ENCODE data around the gene AGBL4.

AGBL4 gene

GRCh38 chr1:48969971-48970370 lies 1053.8 kb downstream of the AGBL4 start:
- TF ChIP-seq CTCF (IDR thresholded peaks at IDR 0.05; ENCODE audit: unreplicated experiment in 3 of 3) = no peak
- H3K4me3 Mint-ChIP-seq = no peak overlapping the region
- H3K9me3 Mint-ChIP-seq = peaks cover 2% of the 10 kb centered on the region

GRCh38 chr1:48967318-48967717 lies 1056.4 kb downstream of the AGBL4 start:
- no peaks in the 10 kb centered on the region for H3K27me3 Mint-ChIP-seq (ENCODE audit: low read depth)
- H3K9me3 Mint-ChIP-seq = no peaks in the 10 kb centered on the region
- H3K36me3 Mint-ChIP-seq (ENCODE audit: low read depth) = no peaks in the 10 kb centered on the region
- no peak for TF ChIP-seq CTCF (IDR thresholded peaks at IDR 0.05; ENCODE audit: unreplicated experiment in 3 of 3)
- H3K4me1 Mint-ChIP-seq = no peaks in the 10 kb centered on the region
- no peak overlapping the region for H3K4me3 Mint-ChIP-seq
- no peak overlapping the region for H3K27ac Mint-ChIP-seq

More at GRCh38 chr1:48969971-48970370, 1053.8 kb downstream of the AGBL4 start:
- Mint-ChIP-seq H3K27ac (no peak overlapping the region), H3K36me3 (ENCODE audit: low read depth) (no peaks in the 10 kb centered on the region), H3K4me1 (no peaks in the 10 kb centered on the region), H3K27me3 (ENCODE audit: low read depth) (no peaks in the 10 kb centered on the region)

GRCh38 chr1:48966583-48966982 lies 1057.2 kb downstream of the AGBL4 start:
- Mint-ChIP-seq H3K4me3 (no peak overlapping the region), H3K27me3 (ENCODE audit: low read depth) (no peaks in the 10 kb centered on the region), H3K4me1 (no peaks in the 10 kb centered on the region), H3K9me3 (no peaks in the 10 kb centered on the region), H3K27ac (no peak overlapping the region), H3K36me3 (ENCODE audit: low read depth) (no peaks in the 10 kb centered on the region)
- TF ChIP-seq CTCF (IDR thresholded peaks at IDR 0.05; ENCODE audit: unreplicated experiment in 3 of 3) = no peak

- Mint-ChIP-seq H3K27ac (no peak overlapping the region), H3K36me3 (ENCODE audit: low read depth) (no peaks in the 10 kb centered on the region)
These were observed 1063.4 kb downstream of the AGBL4 start for GRCh38 chr1:48960320-48960719.

GRCh38 chr1:48955774-48956173 lies 1068.0 kb downstream of the AGBL4 start:
- H3K27me3 Mint-ChIP-seq (ENCODE audit: low read depth) = peaks cover 4% of the 10 kb centered on the region
- H3K4me3 Mint-ChIP-seq = no peak overlapping the region
- no peaks in the 10 kb centered on the region for H3K9me3 Mint-ChIP-seq
- H3K36me3 Mint-ChIP-seq (ENCODE audit: low read depth) = no peaks in the 10 kb centered on the region
- peak overlapping the region in 1 of 3 experiments; percentile 68 for H3K27ac Mint-ChIP-seq
- no peaks in the 10 kb centered on the region for H3K4me1 Mint-ChIP-seq
- no peak for TF ChIP-seq CTCF (IDR thresholded peaks at IDR 0.05; ENCODE audit: unreplicated experiment in 3 of 3)

More at GRCh38 chr1:48960320-48960719, 1063.4 kb downstream of the AGBL4 start:
- no peak overlapping the region for H3K4me3 Mint-ChIP-seq
- no peak for TF ChIP-seq CTCF (IDR thresholded peaks at IDR 0.05; ENCODE audit: unreplicated experiment in 3 of 3)
- H3K9me3 Mint-ChIP-seq = no peaks in the 10 kb centered on the region
- no peaks in the 10 kb centered on the region for H3K4me1 Mint-ChIP-seq
- peaks cover 8% of the 10 kb centered on the region for H3K27me3 Mint-ChIP-seq (ENCODE audit: low read depth)

- Mint-ChIP-seq H3K27me3 (ENCODE audit: low read depth) (peaks cover 4% of the 10 kb centered on the region), H3K36me3 (ENCODE audit: low read depth) (no peaks in the 10 kb centered on the region), H3K9me3 (no peaks in the 10 kb centered on the region), H3K4me3 (no peak overlapping the region), H3K4me1 (no peaks in the 10 kb centered on the region), H3K27ac (no peak overlapping the region)
- no peak for TF ChIP-seq CTCF (IDR thresholded peaks at IDR 0.05; ENCODE audit: unreplicated experiment in 3 of 3)
These were observed 1070.1 kb downstream of the AGBL4 start for GRCh38 chr1:48953617-48954016.

All from nephron (organoid).